DMS79 treated with DMSO at 0.1 percent for 48 hours (cell line): ENCODE measurements around the gene GRPR.
"Not testable (repeated sequence)": the region's sequence is repeated elsewhere in the genome, so short reads cannot be mapped to it uniquely, and the experiment has no call there.

ENCODE experiments used
- DNase-seq: peaks from one replicate; lab custom pipeline; 2025; lab: John Stamatoyannopoulos, UW

Gene GRPR

GRCh38 chrX:16183843-16184242 is 60.5 kb downstream of the GRPR start:
- not testable (repeated sequence) for DNase-seq

GRCh38 chrX:16185725-16186136 is 62.4 kb downstream of the GRPR start:
- DNase-seq: no peak

DNA sequence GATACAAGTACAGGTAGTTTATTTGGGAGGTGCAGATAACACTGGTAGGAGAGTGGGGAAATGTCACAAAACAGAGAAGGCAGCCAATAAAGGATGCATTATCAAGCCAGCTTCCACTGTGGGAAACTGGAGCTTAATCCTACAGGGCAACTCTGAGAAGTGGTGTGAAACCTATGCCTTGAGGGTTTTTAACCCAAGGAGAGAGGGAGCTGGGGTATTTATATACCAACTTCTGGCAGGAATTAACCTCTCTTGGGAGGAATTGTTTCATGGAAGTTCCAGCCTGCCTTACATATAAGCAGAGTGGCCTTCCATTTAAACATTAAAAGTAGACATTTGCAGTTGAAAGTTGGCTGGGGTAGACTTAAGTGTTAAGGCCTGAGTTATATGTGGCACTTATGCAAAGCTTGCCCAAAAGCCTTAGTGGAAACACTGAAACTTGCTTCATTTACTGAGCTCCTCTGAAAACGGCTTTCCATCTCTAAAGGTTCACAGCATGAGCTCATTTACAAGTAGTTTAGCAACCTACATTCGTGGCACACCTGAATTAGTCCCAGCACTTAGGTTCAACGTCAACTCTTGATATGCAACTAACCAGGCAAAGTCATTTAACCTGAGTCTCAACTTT is 63.1 kb downstream of the GRPR start:
- DNase-seq: no peak

DNA sequence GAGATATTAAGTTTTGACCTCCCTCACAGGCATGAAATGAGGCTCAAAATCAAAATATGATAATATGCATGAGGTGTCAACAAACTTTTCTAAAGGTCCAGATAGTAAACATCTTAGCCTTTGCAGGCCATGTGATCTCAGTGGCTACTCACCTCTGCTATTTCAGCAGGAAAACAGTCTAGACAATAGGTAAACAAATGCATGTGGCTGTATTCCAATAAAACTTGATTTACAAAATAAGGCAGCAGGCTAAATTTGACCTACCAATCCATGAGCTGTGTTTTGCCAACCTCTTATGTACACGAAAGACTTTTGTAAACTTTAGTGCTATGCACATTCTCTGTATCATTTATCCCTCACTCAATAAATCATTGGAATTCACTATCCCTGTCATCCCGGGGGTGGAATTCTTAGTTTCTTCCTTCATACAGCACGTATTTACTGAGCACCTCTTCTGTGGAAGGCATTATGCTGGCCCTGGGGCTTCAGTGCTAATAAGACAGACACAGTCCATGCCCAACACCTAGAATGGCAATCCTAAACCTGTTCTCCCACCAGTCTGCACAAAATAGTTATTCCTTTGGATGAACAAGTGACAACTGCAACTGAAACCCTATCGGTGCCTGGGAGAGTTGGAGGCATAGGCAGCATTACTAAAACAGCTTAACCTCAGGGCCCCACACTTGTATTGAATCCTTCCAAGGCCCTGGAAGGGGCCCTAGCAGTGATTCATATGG is 63.8 kb downstream of the GRPR start:
- no peak for DNase-seq

DNA sequence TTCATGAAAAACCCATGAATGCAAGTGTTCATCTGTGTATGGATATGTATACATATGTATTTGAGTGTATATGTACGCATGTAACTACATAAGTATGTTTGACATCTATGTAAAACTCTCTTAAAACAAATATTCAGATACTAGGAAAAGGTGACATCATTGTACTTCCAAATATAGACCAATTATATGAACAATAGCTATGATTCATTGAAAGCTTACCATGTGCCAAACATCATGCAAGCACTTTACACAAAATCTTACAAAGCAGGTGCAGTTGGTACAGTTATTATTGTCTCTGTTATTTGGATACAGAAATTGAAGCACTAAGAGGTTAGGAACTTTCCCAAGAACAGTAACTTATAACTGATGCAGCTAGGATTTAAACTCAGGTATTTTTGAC is 65.3 kb downstream of the GRPR start:
- DNase-seq: no peak

- no peak for DNase-seq
These were observed 68.2 kb downstream of the GRPR start for GRCh38 chrX:16191605-16192004.

DNA sequence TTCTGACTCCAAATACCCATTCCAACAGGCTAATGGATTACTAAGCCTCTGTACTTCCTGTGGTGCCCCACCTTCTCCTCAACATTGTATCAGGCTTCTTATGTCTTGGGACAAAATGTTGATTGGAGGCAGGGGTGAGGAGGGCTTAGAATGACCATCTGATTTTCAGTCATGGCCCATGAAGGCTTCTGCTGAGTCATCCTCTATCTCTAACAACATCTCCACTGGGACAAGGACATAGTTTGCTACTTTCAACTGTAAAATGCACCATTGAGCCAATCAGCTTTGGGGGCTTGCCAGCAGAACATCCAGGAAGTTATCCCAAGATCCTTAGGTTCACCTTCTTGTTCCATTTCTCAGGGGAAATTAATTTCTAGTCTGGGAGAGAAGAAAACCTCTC is 73.5 kb downstream of the GRPR start:
- no peak for DNase-seq

DNA sequence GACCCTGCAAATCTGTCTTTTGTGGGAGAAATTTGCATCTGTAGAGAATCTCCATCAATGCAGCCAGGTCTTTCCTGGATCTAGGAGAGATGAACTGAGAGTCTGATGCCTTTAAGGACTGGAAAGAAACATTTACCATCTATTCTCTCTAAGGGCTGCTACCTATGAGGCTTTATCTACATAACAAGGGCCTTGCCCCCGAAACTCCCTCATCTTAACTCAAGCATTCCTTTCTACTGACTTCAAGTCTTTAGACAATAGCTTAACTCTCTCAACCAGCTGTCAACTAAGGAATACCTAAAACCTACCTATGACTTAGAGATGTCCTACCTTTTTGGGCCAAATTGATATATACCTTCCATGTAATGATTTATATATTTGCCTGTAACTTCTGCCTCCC is 76.0 kb downstream of the GRPR start:
- DNase-seq: no peak

GRCh38 chrX:16202943-16203342 is 79.6 kb downstream of the GRPR start:
- DNase-seq: no peak
